Lower leg skin (tissue), 3 donors: ENCODE data around the gene COX14.

Source experiments
- POLR2A ChIP-seq, 2 donors: fragments of 450-650 bp; IDR thresholded peaks; one replicate each; pipeline ENCODE4 v1.6.1; 2016 to 2017; ENCODE audit warnings: antibody characterized with exemption in 2 of 2, mild to moderate bottlenecking in 1 of 2, moderate library complexity in 1 of 2
- TF ChIP-seq, protein P1 (sequence below), 3 donors: fragments of 450-650 bp; IDR thresholded peaks; one replicate each; pipeline ENCODE4 v1.5.1; 2016; ENCODE audit warnings: antibody characterized with exemption in 3 of 3, mild to moderate bottlenecking in 3 of 3, moderate library complexity in 2 of 3

DNA sequence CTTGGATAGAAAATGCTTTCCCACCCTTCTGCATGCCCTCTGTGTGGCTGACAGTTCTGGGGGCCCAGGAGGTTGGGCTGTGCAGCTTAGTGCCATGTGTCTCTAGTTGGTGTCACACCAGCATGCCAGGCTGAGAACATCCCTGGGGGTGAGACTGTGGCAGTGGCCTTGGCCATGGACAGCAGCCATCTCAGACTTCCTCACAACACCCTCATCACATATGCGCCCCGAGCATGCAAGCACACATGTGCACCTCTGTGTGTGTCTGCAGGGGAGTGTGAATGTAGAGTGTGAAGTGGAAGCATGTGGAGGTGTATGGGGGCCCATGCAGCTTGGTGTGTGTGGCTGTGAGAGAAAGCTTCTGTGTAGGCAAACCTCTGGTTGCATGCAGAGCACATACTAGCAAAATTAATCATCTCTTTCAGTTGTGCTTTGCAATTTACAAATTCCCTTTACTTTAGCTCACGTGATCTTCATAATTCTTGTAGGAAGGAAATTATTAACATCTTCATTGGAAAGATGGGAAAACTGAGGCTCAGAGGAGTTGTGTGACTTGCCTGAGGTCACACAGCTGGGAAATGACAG, 46.2 kb upstream of the COX14 start:
- TF ChIP-seq, protein P1, sequence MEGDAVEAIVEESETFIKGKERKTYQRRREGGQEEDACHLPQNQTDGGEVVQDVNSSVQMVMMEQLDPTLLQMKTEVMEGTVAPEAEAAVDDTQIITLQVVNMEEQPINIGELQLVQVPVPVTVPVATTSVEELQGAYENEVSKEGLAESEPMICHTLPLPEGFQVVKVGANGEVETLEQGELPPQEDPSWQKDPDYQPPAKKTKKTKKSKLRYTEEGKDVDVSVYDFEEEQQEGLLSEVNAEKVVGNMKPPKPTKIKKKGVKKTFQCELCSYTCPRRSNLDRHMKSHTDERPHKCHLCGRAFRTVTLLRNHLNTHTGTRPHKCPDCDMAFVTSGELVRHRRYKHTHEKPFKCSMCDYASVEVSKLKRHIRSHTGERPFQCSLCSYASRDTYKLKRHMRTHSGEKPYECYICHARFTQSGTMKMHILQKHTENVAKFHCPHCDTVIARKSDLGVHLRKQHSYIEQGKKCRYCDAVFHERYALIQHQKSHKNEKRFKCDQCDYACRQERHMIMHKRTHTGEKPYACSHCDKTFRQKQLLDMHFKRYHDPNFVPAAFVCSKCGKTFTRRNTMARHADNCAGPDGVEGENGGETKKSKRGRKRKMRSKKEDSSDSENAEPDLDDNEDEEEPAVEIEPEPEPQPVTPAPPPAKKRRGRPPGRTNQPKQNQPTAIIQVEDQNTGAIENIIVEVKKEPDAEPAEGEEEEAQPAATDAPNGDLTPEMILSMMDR (IDR thresholded peaks at IDR 0.05): no peak
- TF ChIP-seq POLR2A (IDR thresholded peaks at IDR 0.05): no peak
